ENCODE results near the gene NFE2L2. TPM values are rescaled to one million over a fixed set of nuclear protein-coding genes. Genes with fewer than 3 reads are reported as not detected.
A peak's percentile ranks its signal among the peaks of the same experiment; 100 is the strongest.

The NFE2L2 gene
- polyA plus RNA-seq, 1 donor (not counting 4 experiments of a cell fraction or from before 2014, with no cell fraction given) = 177 TPM

GRCh38 chr2:177195194-177195593, 69.3 kb downstream of the NFE2L2 start:
- H3K36me3 ChIP-seq (ENCODE audit: control insufficient read depth in 2 of 2, extremely low read depth in 1 of 2, insufficient read depth in 2 of 2, low read length in 2 of 2) = no peaks in the 10 kb centered on the region
- H4K20me1 ChIP-seq (ENCODE audit: control insufficient read depth, extremely low read depth, insufficient read depth, low read length) = no peaks in the 10 kb centered on the region
- H3K9ac ChIP-seq (ENCODE audit: control insufficient read depth, extremely low read depth, insufficient read depth, low read length) = no peak overlapping the region
- no peak for TF ChIP-seq EZH2 (IDR thresholded peaks at IDR 0.05; ENCODE audit: low read length)
- peak in 1 of 3 experiments; percentile 37 for TF ChIP-seq CTCF (optimal IDR thresholded peaks at IDR 0.05 in 1 of 3, IDR thresholded peaks at IDR 0.05 in 1 of 3, conservative IDR thresholded peaks at IDR 0.05 in 1 of 3; ENCODE audit: extremely low read depth in 1 of 3, insufficient read depth in 2 of 3, low read length in 3 of 3)
- no peaks in the 10 kb centered on the region for H3K9me1 ChIP-seq (ENCODE audit: control insufficient read depth, extremely low read depth, insufficient read depth, low read length)
- no peak overlapping the region for H3K4me2 ChIP-seq (ENCODE audit: control insufficient read depth, extremely low read depth, insufficient read depth, low read depth, low read length)
- no peak overlapping the region for H3K4me3 ChIP-seq (ENCODE audit: control insufficient read depth in 2 of 3, extremely low read depth in 1 of 3, insufficient read depth in 2 of 3, low read depth in 1 of 3, low read length in 3 of 3)
- H3K27me3 ChIP-seq (ENCODE audit: control insufficient read depth, extremely low read depth, insufficient read depth, low read length) = no peaks in the 10 kb centered on the region
- no peak overlapping the region for H2AFZ ChIP-seq (ENCODE audit: control insufficient read depth, low read length)
- DNase-seq (ENCODE audit: low read depth, low spot score) = no peak
- dilution Hi-C loops (cut with MboI; ENCODE audit: extremely low pct_ligation_motif_present, low sequenced_read_pairs) = no loop called here
- H3K79me2 ChIP-seq (ENCODE audit: control insufficient read depth, insufficient read depth, low read length) = no peaks in the 10 kb centered on the region
- no peak overlapping the region for H3K27ac ChIP-seq (ENCODE audit: control insufficient read depth, insufficient read depth, low read length)
- no peaks in the 10 kb centered on the region for H3K9me3 ChIP-seq (ENCODE audit: control insufficient read depth, low read depth, low read length)
- no peak for FAIRE-seq
- no peaks in the 10 kb centered on the region for H3K4me1 ChIP-seq (ENCODE audit: control insufficient read depth, extremely low read depth, insufficient read depth, low read length)

GRCh38 chr2:177193240-177193639, 71.3 kb downstream of the NFE2L2 start:
- dilution Hi-C loops (cut with MboI; ENCODE audit: extremely low pct_ligation_motif_present, low sequenced_read_pairs) = no loop called here

More at GRCh38 chr2:177193240-177193639, 71.3 kb downstream of the NFE2L2 start:
- H3K27me3 ChIP-seq (ENCODE audit: control insufficient read depth, extremely low read depth, insufficient read depth, low read length) = no peaks in the 10 kb centered on the region
- DNase-seq (ENCODE audit: low read depth, low spot score) = no peak
- no peak overlapping the region for H2AFZ ChIP-seq (ENCODE audit: control insufficient read depth, low read length)
- no peaks in the 10 kb centered on the region for H4K20me1 ChIP-seq (ENCODE audit: control insufficient read depth, extremely low read depth, insufficient read depth, low read length)
- no peak for TF ChIP-seq CTCF (optimal IDR thresholded peaks at IDR 0.05 in 1 of 3, IDR thresholded peaks at IDR 0.05 in 1 of 3, conservative IDR thresholded peaks at IDR 0.05 in 1 of 3; ENCODE audit: extremely low read depth in 1 of 3, insufficient read depth in 2 of 3, low read length in 3 of 3)
- TF ChIP-seq EZH2 (IDR thresholded peaks at IDR 0.05; ENCODE audit: low read length) = no peak
- no peak for FAIRE-seq
- H3K36me3 ChIP-seq (ENCODE audit: control insufficient read depth in 2 of 2, extremely low read depth in 1 of 2, insufficient read depth in 2 of 2, low read length in 2 of 2) = no peaks in the 10 kb centered on the region
- H3K79me2 ChIP-seq (ENCODE audit: control insufficient read depth, insufficient read depth, low read length) = no peaks in the 10 kb centered on the region
- no peak overlapping the region for H3K27ac ChIP-seq (ENCODE audit: control insufficient read depth, insufficient read depth, low read length)
- no peaks in the 10 kb centered on the region for H3K9me1 ChIP-seq (ENCODE audit: control insufficient read depth, extremely low read depth, insufficient read depth, low read length)
- no peaks in the 10 kb centered on the region for H3K4me1 ChIP-seq (ENCODE audit: control insufficient read depth, extremely low read depth, insufficient read depth, low read length)
- H3K9ac ChIP-seq (ENCODE audit: control insufficient read depth, extremely low read depth, insufficient read depth, low read length) = no peak overlapping the region
- H3K4me2 ChIP-seq (ENCODE audit: control insufficient read depth, extremely low read depth, insufficient read depth, low read depth, low read length) = no peak overlapping the region
- H3K9me3 ChIP-seq (ENCODE audit: control insufficient read depth, low read depth, low read length) = no peaks in the 10 kb centered on the region
- H3K4me3 ChIP-seq (ENCODE audit: control insufficient read depth in 2 of 3, extremely low read depth in 1 of 3, insufficient read depth in 2 of 3, low read depth in 1 of 3, low read length in 3 of 3) = no peak overlapping the region
